Measurements from ENCODE around the gene SLC38A3.

- TF ChIP-seq CTCF (IDR thresholded peaks at IDR 0.05; ENCODE audit: insufficient read depth, low read length) (no peak), REST (IDR thresholded peaks at IDR 0.05; ENCODE audit: insufficient replicate concordance, low read depth) (no peak), POLR2AphosphoS5 (IDR thresholded peaks at IDR 0.05; ENCODE audit: low read depth) (no peak), SPI1 (IDR thresholded peaks at IDR 0.05; ENCODE audit: borderline replicate concordance, low read depth) (no peak)
Observed at GRCh38 chr3:50179710-50180109, 25.4 kb upstream of the SLC38A3 start.

All from HL-60 (cell line).